Glutamatergic neuron (in vitro differentiated cells): ENCODE results near the gene UQCC3. TPM values are rescaled to one million over a fixed set of nuclear protein-coding genes. Genes with fewer than 3 reads are reported as not detected.

Source experiments
- DNase-seq: peaks from one replicate; pipeline ENCODE4 v3.0.0; 2022
- H3K27ac Mint-ChIP-seq: one replicate; pipeline ENCODE4 v1.8.0; 2020; ENCODE audit warnings: mild to moderate bottlenecking, mixed read lengths, inconsistent platforms; ENCODE audit not compliant: unreplicated experiment
- H3K27me3 Mint-ChIP-seq: one replicate; pipeline ENCODE4 v1.8.0; 2020; ENCODE audit warnings: mild to moderate bottlenecking, moderate library complexity, mixed read lengths, inconsistent platforms; ENCODE audit not compliant: unreplicated experiment
- H3K36me3 Mint-ChIP-seq: one replicate; pipeline ENCODE4 v1.8.0; 2020; ENCODE audit warnings: mild to moderate bottlenecking, mixed read lengths, inconsistent platforms; ENCODE audit not compliant: unreplicated experiment
- H3K4me1 Mint-ChIP-seq: one replicate; pipeline ENCODE4 v1.8.0; 2020; ENCODE audit warnings: mild to moderate bottlenecking, low read depth, mixed read lengths, inconsistent platforms; ENCODE audit not compliant: unreplicated experiment
- H3K4me3 Mint-ChIP-seq: one replicate; pipeline ENCODE4 v1.8.0; 2020; ENCODE audit warnings: mild to moderate bottlenecking, mixed read lengths, inconsistent platforms; ENCODE audit not compliant: unreplicated experiment
- H3K9me3 Mint-ChIP-seq: one replicate; pipeline ENCODE4 v1.8.0; 2020; ENCODE audit warnings: mild to moderate bottlenecking, moderate library complexity, mixed read lengths, inconsistent platforms; ENCODE audit not compliant: unreplicated experiment
- total RNA-seq: library from RNA; stranded (reverse); fragmentation: NEBNext Ultra II Directional; extraction: Animal tissue kit (Norgen Biotek cat#: 25700); gene quantifications from one replicate; pipeline ENCODE4 v1.2.1, GENCODE V29; 2021; ENCODE audit not compliant: unreplicated experiment
- TF ChIP-seq, protein P1 (sequence below): fragments of 200-600 bp; sonication (generic); IDR thresholded peaks from one replicate; pipeline ENCODE4 v1.5.0; 2021; ENCODE audit not compliant: partially characterized antibody, unreplicated experiment

Gene UQCC3
- total RNA-seq, 1 donor from 2014 or later = 5.7 TPM

DNA sequence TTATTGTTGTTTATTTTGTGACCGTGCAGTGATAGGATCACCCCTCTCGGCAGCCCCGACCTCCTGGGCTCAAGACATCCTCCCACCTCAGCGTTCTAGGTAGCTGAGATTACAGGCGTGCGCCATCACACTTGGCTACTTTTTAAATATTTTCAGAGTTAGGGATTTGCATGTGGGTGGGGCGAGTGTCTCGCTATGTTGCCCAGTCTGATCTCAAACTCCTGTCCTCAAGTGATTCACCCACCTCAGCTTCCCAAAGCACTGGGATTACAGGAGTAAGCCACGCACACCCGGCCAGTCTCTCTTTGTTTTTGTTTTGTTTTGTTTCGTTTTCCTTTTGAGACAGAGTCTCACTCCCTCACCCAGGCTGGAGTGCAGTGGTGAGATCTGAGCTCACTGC lies 17.2 kb upstream of the UQCC3 start:
- H3K27ac Mint-ChIP-seq = no peak overlapping the region
- H3K36me3 Mint-ChIP-seq = no peaks in the 10 kb centered on the region
- H3K4me1 Mint-ChIP-seq = peaks cover 5% of the 10 kb centered on the region
- peaks cover 6% of the 10 kb centered on the region for H3K9me3 Mint-ChIP-seq
- TF ChIP-seq, protein P1, sequence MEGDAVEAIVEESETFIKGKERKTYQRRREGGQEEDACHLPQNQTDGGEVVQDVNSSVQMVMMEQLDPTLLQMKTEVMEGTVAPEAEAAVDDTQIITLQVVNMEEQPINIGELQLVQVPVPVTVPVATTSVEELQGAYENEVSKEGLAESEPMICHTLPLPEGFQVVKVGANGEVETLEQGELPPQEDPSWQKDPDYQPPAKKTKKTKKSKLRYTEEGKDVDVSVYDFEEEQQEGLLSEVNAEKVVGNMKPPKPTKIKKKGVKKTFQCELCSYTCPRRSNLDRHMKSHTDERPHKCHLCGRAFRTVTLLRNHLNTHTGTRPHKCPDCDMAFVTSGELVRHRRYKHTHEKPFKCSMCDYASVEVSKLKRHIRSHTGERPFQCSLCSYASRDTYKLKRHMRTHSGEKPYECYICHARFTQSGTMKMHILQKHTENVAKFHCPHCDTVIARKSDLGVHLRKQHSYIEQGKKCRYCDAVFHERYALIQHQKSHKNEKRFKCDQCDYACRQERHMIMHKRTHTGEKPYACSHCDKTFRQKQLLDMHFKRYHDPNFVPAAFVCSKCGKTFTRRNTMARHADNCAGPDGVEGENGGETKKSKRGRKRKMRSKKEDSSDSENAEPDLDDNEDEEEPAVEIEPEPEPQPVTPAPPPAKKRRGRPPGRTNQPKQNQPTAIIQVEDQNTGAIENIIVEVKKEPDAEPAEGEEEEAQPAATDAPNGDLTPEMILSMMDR = no peak
- peaks cover 1% of the 10 kb centered on the region for H3K27me3 Mint-ChIP-seq
- DNase-seq = no peak
- no peak overlapping the region for H3K4me3 Mint-ChIP-seq

DNA sequence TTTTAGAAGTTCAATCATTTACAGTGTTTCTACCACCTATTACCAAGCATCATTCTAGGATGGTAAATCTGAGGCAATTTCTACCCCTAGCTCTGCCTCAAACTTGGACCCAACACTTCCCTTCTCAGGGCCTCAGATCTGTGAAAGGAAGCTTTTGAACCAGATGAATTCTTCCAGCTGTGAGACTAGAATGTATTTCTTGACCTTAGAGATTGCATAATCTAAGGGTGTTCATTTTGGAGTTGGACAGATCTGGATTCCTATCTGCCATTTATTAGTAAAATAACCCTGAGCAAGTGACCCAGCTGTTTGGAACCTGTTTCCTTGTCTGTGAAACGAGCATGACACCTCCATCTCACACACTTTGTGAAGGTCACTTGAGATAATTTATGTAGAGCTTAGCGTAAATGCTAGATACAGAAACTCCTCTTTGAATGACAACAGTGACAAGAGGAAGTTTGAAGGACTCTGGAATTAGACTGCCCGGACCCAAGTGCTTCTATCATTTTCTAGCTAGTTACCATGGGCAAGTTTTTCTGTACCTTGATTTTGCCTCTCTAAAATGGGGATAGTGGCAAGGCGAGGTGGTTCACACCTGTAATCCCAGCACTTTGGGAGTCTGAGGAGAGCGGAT lies 14.6 kb upstream of the UQCC3 start:
- no peaks in the 10 kb centered on the region for H3K36me3 Mint-ChIP-seq
- DNase-seq = no peak
- peaks cover 1% of the 10 kb centered on the region for H3K27me3 Mint-ChIP-seq
- H3K4me3 Mint-ChIP-seq = no peak overlapping the region
- TF ChIP-seq, protein P1 = no peak
- peaks cover 5% of the 10 kb centered on the region for H3K4me1 Mint-ChIP-seq
- H3K9me3 Mint-ChIP-seq = peaks cover 6% of the 10 kb centered on the region
- no peak overlapping the region for H3K27ac Mint-ChIP-seq

DNA sequence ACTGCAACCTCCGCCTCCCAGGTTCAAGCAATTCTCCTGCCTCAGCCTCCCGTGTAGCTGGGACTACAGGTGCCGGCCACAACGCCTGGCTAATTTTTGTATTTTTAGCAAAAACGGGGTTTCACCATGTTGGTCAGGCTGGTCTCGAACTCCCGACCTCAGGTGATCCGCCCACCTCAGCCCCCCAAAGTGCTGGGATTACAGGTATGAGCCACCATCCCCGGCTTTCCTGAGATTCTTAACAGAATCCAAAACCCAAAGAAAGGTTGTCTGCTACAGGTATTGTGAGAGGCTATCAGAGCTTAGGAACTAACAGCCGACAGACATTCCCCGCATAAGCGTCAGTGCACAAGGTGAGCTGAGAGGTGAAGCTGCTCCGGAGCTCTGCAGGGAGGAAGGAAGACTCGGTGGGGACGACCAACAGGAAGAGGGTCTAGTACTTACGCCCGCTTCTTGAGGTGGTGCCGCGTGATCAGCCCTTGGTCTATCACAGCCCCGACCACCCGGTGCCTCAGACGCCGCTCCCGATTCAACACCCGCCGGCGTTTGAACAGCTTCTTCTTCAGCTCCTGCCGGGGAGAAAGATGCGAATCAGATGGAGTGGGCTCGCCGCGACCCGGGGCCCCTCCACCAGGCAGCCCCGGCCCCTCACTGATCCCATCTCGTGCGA lies 6.9 kb upstream of the UQCC3 start:
- Mint-ChIP-seq H3K27me3 (peaks cover 4% of the 10 kb centered on the region), H3K4me1 (peaks cover 7% of the 10 kb centered on the region), H3K4me3 (peak overlapping the region; percentile 96), H3K27ac (peak overlapping the region; percentile 64), H3K9me3 (peaks cover 13% of the 10 kb centered on the region), H3K36me3 (no peaks in the 10 kb centered on the region)
- peak; percentile 73 for DNase-seq
- TF ChIP-seq, protein P1 = no peak

DNA sequence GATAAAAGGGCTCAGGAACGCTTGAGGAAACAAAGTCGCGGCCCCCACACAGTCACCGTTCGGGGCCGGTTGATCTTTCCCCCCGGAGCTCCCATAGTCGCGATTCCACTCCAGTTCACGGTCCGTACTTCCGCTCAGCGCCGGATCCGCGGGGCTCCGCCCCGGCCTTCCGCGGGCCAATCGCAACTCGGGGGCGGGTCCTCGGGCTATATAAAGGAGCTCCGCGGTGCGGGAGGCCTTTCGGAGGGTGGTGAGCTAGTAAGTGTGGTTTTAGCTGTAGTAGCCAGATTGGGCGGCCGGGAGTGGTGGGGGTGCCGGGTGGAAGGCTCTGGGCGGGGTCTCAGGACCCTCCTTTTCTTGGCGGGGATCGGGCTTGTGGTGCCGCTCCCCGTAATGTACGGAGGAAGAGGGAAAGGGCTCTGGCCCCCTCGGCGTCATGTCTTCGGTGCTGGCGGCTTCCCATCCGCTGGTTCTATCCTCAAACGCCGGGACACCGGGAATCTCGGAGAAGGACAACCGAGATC lies 6.3 kb upstream of the UQCC3 start, which contains the start of the genes C11orf98 and CSKMT:
Gene C11orf98, minus strand, starts transcription at position 136 of the 524 bp plus-strand sequence. Its CDS starts 41 bp downstream, at position 95.
Gene CSKMT, plus strand, starts transcription at position 238 of the 524 bp plus-strand sequence. CDS start 568 bp downstream, outside the sequence.
- peak; percentile 97 for DNase-seq
- TF ChIP-seq, protein P1 = no peak
- Mint-ChIP-seq H3K9me3 (peaks cover 13% of the 10 kb centered on the region), H3K27ac (peak within 1 kb of the TSS; percentile 94), H3K4me1 (peaks cover 10% of the 10 kb centered on the region), H3K27me3 (peaks cover 4% of the 10 kb centered on the region), H3K36me3 (no peaks in the 10 kb centered on the region), H3K4me3 (peak within 1 kb of the TSS; percentile 96)
